Vagina (tissue), 2 donors: ENCODE measurements around the gene CCDC197. TPM values are rescaled to one million over a fixed set of nuclear protein-coding genes. Genes with fewer than 3 reads are reported as not detected.

Experiments
- DNase-seq, 2 donors: peaks; one replicate each; pipeline ENCODE4 v3.0.0-alpha.2; 2017; ENCODE audit errors: extremely low spot score in 2 of 2
- H3K27ac ChIP-seq: fragments of 200-600 bp; sonication (generic); one replicate; pipeline ENCODE4 v1.5.1; 2019
- H3K27me3 ChIP-seq: fragments of 200-600 bp; sonication (generic); one replicate; pipeline ENCODE4 v1.5.1; 2019
- H3K36me3 ChIP-seq, 2 donors: fragments of 200-600 bp; sonication (generic); one replicate each; pipeline ENCODE4 v1.5.1; 2017 to 2019
- H3K4me1 ChIP-seq: fragments of 200-600 bp; sonication (generic); one replicate; pipeline ENCODE4 v1.5.1; 2019
- H3K4me3 ChIP-seq, 2 donors: fragments of 200-600 bp; sonication (generic); 1 replicate in 1 of 2; 2 replicates in 1 of 2; pipeline ENCODE4 v1.5.1; 2016 to 2019
- H3K9me3 ChIP-seq: fragments of 200-600 bp; sonication (generic); one replicate; pipeline ENCODE4 v1.5.1; 2019
- POLR2A ChIP-seq, 2 donors: fragments of 450-650 bp; IDR thresholded peaks; one replicate each; pipeline ENCODE4 v1.6.1; 2017; ENCODE audit warnings: antibody characterized with exemption in 2 of 2, mild to moderate bottlenecking in 2 of 2, moderate library complexity in 2 of 2
- POLR2AphosphoS5 ChIP-seq, 2 donors: sonication (generic); formaldehyde crosslinking; IDR thresholded peaks; one replicate each; pipeline ENCODE4 v1.9.0; 2017; ENCODE audit warnings: antibody characterized with exemption in 2 of 2, mild to moderate bottlenecking in 2 of 2, low read depth in 1 of 2; ENCODE audit not compliant: insufficient read depth in 1 of 2
- intact Hi-C: fragments of 100-400 bp; cut with DNase I; formaldehyde crosslinking; loops from one replicate; pipeline ENCODE4 v1.15.1; 2023
- total RNA-seq: library from RNA; depleted of rRNA; stranded (reverse); fragments of >200 nt; gene quantifications from one replicate; pipeline ENCODE4 v1.2.3, GENCODE V29; 2016
- TF ChIP-seq, protein P1 (sequence below), 3 experiments: fragments of 450-650 bp in 2 of 3; fragments of 200-600 bp in 1 of 3; sonication (generic) in 1 of 3; IDR thresholded peaks; one replicate each; pipeline ENCODE4 v1.5.1; 2017 to 2019; ENCODE audit warnings: antibody characterized with exemption in 3 of 3, mild to moderate bottlenecking in 2 of 3, moderate library complexity in 2 of 3

The CCDC197 gene
- total RNA-seq, 1 donor from 2014 or later = not detected

DNA sequence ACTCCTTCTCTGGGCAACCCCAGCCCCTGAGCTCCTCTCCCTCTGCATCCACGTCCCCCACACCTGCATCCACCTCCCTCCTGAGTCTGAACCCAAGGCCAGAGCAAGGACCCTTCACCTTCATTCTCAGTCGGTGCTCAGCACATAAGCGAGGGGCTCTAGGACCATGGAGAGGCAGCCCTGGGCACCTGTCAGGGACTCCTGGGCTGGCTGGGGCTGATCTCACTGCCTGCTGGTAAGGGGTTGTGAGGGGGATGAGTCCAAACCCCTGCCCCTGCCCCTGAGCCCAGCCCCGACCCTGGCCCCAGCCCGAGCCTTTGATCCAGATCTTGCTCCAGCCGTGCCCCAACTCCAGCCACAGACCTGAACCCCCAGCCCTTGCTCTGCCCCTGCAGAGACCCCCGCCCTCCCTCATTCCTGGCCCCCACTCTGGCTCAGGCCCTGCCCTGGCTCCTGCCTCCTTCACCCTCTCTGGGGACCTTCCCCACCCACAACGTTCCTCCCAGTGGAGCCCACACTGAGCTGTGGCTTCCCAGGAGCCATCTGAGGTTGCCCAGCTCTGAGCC lies 888 bp upstream of the CCDC197 start:
- no peaks in the 10 kb centered on the region for H3K36me3 ChIP-seq
- no peaks in the 10 kb centered on the region for H3K9me3 ChIP-seq
- intact Hi-C loops = no loop called here
- no peaks in the 10 kb centered on the region for H3K27me3 ChIP-seq
- no peak overlapping the region for H3K27ac ChIP-seq
- H3K4me1 ChIP-seq = peaks cover 11% of the 10 kb centered on the region
- DNase-seq = no peak
- TF ChIP-seq, protein P1, sequence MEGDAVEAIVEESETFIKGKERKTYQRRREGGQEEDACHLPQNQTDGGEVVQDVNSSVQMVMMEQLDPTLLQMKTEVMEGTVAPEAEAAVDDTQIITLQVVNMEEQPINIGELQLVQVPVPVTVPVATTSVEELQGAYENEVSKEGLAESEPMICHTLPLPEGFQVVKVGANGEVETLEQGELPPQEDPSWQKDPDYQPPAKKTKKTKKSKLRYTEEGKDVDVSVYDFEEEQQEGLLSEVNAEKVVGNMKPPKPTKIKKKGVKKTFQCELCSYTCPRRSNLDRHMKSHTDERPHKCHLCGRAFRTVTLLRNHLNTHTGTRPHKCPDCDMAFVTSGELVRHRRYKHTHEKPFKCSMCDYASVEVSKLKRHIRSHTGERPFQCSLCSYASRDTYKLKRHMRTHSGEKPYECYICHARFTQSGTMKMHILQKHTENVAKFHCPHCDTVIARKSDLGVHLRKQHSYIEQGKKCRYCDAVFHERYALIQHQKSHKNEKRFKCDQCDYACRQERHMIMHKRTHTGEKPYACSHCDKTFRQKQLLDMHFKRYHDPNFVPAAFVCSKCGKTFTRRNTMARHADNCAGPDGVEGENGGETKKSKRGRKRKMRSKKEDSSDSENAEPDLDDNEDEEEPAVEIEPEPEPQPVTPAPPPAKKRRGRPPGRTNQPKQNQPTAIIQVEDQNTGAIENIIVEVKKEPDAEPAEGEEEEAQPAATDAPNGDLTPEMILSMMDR (IDR thresholded peaks at IDR 0.05) = no peak
- no peak for TF ChIP-seq POLR2A (IDR thresholded peaks at IDR 0.05)
- TF ChIP-seq POLR2AphosphoS5 (IDR thresholded peaks at IDR 0.05; ENCODE audit: insufficient read depth in 1 of 2, low read depth in 1 of 2) = no peak
- no peak overlapping the region for H3K4me3 ChIP-seq

DNA sequence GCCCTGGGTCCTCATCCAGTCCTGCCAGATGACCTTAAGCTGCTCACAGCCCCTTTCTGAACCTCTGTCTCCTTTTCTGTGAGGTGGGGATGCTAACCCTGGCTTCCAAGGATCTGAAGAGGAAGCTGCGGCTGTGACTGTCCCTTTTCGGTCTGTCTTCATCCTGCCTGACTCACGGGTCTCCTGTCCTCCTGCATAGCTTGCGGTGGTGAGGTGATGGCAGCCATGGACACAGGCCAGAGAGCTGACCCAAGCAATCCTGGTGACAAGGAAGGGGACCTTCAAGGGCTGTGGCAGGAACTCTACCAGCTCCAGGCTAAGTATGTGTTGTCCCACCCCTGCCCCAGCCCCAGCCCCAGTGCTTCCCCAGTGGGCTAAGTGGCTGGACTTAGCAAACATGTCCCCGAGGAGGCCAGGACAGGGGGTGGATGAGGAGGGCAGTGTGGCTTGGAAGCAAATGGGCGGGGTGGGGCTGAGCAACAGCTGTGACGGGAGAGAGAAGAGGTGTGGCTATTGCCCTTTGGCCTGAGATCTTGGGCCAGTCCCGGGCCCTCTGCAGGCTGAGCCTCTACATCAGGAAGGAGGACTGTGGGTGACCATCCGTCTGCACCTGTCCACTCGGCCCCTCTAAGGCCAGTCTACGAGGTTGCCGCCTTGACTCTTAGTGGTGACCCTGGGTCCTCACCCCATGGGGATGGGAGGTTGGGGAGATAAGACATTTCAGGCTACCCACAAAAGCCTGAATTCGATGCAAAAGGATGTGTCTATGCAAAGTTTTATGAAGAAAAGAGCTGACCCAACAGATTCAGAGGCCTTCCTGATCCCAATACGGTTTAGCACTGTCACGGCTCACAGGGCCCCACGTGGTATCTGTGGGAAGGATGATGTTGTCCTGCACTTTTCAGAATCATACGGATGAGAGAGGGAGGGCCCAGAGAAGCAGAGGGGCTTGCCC lies 1.1 kb downstream of the CCDC197 start:
- no peak overlapping the region for H3K27ac ChIP-seq
- H3K36me3 ChIP-seq = no peaks in the 10 kb centered on the region
- intact Hi-C loops = no loop called here
- no peak overlapping the region for H3K4me3 ChIP-seq
- DNase-seq = no peak
- TF ChIP-seq, protein P1 (IDR thresholded peaks at IDR 0.05) = no peak
- TF ChIP-seq POLR2A (IDR thresholded peaks at IDR 0.05) = no peak
- TF ChIP-seq POLR2AphosphoS5 (IDR thresholded peaks at IDR 0.05; ENCODE audit: insufficient read depth in 1 of 2, low read depth in 1 of 2) = no peak
- no peaks in the 10 kb centered on the region for H3K27me3 ChIP-seq
- peaks cover 11% of the 10 kb centered on the region for H3K4me1 ChIP-seq
- H3K9me3 ChIP-seq = no peaks in the 10 kb centered on the region

DNA sequence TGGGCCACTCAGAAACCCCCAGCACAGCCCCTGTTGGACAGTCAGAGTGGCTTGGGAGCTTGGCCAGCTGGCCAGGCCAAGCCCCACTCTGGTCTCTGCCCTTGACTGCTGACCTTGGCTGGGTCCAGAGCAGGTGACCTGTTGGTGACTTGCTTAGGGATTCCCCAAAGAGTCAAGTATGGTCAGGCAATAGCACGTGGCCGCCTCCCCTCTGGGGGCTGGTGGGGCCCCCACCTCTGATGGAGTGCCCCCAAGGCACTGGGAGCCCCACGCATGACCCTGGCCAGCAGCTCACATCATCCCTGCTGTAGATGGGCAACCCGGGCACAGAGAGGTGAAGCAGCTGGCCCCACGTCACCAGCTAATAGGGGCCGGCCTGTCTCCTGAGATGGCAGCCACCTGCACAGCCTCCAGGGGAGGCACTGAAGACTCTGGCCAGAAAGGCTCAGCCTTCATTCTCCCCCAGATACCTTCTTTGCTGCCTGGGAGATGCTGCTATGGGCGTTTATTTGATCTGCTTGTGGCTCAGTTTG lies 1.8 kb downstream of the CCDC197 start:
- H3K4me3 ChIP-seq = no peak overlapping the region
- intact Hi-C loops = no loop called here
- H3K27ac ChIP-seq = no peak overlapping the region
- no peaks in the 10 kb centered on the region for H3K27me3 ChIP-seq
- DNase-seq = no peak
- H3K4me1 ChIP-seq = peaks cover 11% of the 10 kb centered on the region
- TF ChIP-seq, protein P1 (IDR thresholded peaks at IDR 0.05) = no peak
- TF ChIP-seq POLR2A (IDR thresholded peaks at IDR 0.05) = no peak
- H3K36me3 ChIP-seq = no peaks in the 10 kb centered on the region
- no peaks in the 10 kb centered on the region for H3K9me3 ChIP-seq

DNA sequence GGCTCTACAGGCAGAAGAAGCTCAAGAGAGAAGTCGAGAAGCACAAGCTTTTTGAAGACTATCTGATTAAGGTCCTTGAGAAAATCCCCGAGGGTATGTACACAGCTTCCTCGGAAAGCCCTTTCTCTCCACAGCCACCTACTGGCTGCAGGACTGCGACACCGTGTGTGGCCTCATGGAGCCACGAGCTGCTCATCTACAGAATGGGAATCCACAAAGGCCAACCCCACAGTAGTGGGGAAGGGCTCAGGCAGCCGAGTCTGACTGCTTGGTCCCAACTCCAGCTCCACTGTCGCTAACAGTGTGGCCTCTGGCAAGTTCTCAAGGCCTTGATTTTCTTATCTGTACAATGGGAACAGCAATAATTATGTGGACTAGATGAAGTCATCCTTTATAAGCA lies 2.5 kb downstream of the CCDC197 start:
- intact Hi-C loops = no loop called here
- peaks cover 11% of the 10 kb centered on the region for H3K4me1 ChIP-seq
- no peak overlapping the region for H3K4me3 ChIP-seq
- no peaks in the 10 kb centered on the region for H3K27me3 ChIP-seq
- TF ChIP-seq POLR2A (IDR thresholded peaks at IDR 0.05) = no peak
- TF ChIP-seq POLR2AphosphoS5 (IDR thresholded peaks at IDR 0.05; ENCODE audit: insufficient read depth in 1 of 2, low read depth in 1 of 2) = no peak
- TF ChIP-seq, protein P1 (IDR thresholded peaks at IDR 0.05) = no peak
- H3K27ac ChIP-seq = no peak overlapping the region
- no peaks in the 10 kb centered on the region for H3K9me3 ChIP-seq
- no peaks in the 10 kb centered on the region for H3K36me3 ChIP-seq
- DNase-seq = no peak
